HG03432 (cell line): ENCODE measurements around the gene APOLD1.
A peak's percentile ranks its signal among the peaks of the same experiment; 100 is the strongest.
"Not testable (repeated sequence)": the region's sequence is repeated elsewhere in the genome, so short reads cannot be mapped to it uniquely, and the experiment has no call there.

Experiments used
- ATAC-seq: cut with Tn5 transposase; IDR thresholded peaks from one replicate; pipeline ENCODE4 v1.9.1; 2021; ENCODE audit warnings: mild to moderate bottlenecking, moderate library complexity; ENCODE audit not compliant: unreplicated experiment

APOLD1 gene, protein sequence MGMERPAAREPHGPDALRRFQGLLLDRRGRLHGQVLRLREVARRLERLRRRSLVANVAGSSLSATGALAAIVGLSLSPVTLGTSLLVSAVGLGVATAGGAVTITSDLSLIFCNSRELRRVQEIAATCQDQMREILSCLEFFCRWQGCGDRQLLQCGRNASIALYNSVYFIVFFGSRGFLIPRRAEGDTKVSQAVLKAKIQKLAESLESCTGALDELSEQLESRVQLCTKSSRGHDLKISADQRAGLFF

DNA sequence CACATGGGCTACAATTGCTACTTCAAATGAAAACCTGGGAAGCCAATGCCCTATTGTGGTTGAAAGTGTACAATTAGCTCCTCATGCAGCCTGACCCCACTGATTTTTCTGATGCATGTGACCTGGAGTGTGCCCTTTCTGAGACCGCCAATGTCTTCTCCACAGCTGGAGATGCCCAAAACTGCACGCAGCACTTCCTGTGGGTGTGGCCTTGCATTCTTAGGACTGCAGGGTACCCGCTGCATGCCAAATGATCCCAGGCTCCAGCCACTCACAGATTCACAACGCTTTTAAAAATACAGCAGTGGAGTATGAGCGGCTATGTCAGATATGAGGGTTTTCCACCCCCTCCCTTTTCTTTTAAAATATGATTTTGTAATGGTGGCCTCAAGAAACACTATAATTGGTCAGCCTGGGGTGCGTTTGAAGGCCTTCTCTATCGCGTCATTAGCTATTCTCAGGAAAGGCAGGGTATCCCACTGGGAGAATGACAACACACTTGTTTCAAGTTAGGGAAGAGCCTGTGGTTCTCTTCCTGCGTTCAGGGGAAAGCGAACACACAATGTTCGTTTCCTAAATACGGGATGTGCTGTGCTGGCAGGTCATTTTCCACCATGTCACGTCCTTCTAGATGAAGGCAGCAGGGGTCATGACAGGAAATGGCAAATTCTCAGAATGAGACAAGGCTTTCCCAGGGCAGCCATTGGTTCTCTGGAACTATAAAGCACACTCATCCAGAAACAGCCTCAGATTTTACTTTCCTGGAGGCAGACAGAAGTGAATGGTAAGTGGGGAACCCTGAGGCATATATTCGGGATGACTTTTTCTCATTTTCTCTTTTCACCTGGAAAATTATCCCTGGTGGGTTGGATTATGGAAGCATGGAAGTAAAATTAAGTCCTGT is at the start of gene APOLD1:
APOLD1 (plus strand) TSS at position 749 of the 904 bp plus-strand sequence; CDS start at position 782, 33 bp downstream.
- no peak for ATAC-seq

DNA sequence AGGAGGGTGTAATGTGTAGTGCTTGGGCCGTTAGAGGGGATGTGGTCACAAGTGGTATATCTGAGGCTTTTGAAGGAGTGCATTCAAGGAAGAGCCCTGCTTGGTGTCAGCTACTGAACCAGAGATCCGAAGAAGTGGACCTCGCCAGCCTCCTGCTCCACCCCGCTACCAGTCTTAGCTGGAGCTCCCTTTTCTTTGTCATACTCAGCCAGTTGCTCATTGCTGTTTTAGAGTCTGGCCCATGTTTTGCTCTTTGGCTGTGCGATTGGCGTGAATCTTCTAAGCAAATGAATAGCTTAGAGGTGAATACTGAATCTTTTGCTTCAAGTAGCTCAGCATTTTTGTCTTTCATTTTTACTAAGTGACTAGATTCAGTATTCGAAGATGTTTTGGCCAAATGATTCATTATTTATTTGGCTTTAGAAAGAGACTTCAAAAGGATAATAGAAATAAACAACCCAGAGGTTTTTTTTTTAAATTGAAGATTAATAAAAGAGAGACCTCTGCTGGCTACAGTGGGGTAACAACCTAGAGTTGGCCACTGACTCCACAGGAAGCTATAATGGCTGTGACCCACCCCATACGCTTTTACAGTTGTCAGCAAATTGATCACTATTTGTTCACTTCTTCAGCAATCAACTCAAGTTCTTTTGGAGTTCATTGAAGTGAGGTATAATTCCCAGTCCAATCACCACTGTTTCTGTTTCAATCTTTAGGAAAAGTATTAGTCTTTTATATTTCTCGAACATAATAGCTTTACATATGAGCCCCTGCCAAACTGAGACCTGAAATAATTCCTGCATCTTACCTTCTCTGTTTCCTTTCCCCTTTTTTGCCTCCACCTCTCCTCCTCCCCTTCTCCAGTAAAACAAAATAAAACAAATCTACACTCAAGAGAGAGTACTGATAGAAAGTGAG is 48.4 kb upstream of the APOLD1 start:
- peak; percentile 79 for ATAC-seq

DNA sequence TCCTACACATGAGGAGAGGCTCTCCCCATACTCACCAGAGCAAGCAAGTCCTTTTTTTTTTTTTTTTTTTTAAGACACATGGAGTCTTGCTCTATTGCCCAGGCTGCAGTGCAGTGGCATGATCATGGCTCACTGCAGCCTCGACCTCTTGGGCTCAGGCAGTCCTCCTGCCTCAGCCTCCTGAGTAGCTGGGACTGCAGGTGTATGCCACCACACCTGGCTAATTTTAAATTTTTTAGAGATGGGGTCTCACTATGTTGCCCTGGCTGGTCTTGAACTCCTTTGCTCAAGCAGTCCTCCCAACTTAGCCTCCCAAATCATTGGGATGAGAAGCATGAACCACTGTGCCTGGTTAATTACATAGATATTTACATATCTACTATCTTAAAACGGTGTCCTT is 47.3 kb upstream of the APOLD1 start:
- ATAC-seq, result not testable (repeated sequence)

DNA sequence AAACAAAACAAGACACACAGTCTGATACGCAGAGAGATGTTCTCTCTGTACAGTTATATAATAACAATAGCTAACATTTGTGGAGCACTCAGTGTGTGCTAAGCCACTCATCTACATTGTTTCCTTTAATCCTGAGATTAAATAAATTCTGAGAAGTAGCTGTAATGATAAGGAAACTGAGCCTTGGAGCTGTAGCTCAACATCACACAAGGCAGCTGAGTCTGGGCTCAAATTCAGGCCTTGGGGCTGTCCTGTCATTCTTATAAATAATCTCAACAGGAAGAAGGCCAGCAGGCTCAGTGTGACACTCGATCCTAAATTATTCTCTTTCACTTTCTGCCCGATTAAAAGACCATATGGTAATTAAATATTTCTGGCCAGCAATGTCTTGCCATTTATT is 43.8 kb upstream of the APOLD1 start:
- no peak for ATAC-seq

DNA sequence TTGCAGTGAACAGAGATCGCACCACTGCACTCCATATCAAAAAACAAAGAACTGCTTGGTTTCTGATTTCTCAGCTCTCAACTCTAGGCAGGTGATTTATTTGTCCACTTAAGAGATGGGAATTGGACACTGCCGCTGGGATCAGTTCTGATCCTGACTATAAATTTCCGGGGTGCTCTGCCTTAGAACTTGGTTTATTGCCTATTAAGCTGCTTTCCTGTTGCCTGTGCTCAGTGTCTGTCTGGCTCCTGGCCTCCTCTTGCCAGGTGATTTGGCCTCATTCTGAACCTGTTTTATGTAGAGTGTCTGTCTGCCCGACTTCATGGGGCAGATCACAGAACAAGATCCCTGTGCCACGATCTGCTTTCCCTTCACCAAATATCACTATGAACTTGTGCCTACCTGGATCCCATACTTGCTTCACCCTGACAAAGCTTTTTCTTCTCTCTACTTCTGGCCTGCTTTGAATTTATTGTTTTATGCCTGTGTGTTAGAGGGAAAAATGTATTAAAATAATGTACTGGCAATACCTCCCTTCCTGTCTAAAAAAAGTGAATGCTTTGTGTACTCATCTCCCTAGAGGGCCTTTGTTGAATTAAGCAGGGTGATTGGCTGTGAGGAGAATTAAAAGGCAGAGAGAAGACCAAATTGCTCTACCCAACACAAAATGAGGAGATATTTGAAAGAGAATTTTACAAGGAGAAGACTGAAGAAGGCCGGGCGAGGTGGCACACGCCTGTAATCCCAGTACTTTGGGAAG is 40.7 kb upstream of the APOLD1 start:
- ATAC-seq, result no peak

DNA sequence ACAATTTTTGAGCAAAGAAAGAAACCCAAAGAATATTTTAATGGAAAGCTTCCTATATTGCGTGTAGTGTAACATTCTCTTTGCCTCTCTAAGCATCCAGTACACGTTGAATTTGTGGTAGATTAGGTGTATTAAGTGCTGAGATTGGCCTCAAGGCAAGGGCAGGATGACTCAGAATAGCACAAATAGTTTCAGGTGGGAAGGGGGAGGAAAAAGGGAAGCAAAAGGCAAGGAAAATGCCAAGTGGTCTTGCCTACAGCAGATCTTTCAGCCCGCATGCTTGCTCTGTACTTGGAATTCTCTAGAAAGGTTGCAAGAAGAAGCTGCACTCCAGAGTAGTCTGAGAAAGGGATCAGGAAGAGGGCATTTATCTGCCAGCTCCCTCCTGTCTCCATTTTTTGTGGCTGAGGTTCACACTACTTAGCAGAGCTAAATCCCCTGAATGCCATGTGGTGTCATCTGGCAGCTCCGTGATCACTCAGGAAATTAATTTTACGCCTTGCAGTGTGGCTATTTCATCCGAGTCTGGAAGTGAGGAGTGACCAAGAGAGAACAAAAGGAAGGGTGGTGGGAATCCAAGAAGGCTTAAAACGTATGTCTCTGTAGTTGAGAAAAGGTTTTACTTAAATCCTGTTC is 39.8 kb upstream of the APOLD1 start:
- ATAC-seq, result no peak

DNA sequence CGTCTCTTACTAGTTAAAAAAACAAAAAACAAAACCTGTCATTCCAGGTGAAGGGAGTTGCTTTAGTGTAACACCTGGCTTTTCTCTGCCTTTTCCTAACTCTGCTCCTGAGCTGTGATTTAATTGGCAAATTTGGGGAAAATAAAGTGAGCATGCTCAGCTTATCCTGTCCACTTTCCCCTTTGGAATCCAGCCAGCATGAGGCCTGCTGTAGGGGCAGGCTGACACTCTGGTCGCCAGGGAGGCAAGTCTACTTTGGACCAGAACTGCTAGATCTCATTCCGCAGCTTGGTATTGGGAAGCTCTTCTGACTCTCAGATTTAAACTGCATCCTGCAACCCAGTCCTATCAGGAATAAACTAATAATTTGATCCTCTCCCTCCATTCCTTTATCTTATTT is 38.2 kb upstream of the APOLD1 start:
- ATAC-seq, result no peak

DNA sequence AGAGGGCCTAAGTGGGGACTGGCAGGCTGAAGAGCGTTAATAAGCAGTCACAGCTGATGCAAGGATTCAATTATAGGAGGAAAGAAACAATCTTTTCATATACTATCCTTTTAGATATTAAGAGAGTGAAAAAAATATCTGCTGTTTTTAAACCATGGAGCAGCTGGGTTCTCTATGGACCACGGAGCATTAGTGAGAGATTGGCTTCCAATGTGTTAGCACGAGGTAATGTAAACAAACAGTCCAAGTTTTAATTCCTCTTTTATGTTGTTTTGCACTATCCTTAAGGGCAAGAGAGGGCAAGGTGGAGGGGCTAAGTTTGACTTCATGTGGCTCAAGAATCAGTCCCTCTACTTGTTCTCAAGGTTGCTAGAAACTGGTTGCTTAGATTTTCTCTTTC is 37.4 kb upstream of the APOLD1 start:
- no peak for ATAC-seq

DNA sequence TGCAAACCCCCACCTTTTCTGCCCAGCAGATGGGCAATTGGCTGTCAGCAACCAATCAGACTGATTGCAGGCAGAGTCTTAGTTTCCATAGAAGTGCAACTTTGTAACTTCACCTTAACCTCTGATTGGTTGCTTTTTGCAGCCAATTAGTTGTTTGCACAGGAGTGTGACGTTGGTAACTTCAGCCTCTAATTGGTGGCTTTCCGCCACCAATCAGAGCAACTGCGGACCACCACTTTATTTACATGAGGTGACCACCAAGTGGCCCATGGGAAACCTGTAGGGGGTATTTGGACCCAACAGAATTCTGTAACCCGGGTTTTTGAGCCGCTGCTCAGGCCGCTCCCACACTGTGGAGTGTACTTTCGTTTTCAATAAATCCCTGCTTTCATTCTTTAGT is 36.0 kb upstream of the APOLD1 start:
- ATAC-seq, result no peak

DNA sequence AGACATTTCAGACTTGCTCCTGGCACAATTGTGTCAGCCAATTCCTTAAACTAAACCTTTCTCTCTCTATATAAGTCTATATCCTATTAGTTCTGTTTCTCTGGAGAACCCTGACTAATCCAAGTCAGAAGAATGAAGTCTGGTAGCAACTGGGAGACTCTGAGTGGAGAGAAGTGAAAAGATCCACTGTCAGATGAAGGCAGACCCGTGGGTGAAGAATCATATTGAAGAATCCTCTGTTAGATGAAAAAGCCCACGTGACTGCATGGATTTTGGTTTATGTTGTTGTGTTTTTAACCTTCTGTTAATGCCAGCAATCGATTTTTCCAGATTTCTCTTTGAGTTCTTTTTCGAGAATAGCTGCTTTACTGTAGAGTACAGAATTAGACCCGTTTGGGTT is 29.5 kb upstream of the APOLD1 start:
- ATAC-seq, result no peak

DNA sequence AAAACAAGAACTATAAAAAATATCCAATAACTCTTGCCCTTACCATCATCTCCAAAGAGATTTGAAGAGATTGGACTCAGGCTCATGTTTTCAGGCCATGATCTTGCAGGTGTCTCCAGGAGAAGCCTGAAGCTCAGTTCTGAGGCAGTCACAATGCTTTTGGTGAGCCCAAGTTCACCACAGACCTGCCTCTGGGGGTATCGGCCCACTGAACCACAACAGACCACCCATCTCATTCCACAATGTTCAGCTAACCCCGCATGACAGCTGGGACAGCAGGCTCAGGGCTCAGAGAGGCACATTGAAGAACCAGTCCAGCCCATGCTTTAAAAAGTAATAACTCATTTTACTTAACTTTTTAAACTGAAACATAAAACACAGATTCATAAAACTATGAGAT is 28.3 kb upstream of the APOLD1 start:
- ATAC-seq, result no peak

DNA sequence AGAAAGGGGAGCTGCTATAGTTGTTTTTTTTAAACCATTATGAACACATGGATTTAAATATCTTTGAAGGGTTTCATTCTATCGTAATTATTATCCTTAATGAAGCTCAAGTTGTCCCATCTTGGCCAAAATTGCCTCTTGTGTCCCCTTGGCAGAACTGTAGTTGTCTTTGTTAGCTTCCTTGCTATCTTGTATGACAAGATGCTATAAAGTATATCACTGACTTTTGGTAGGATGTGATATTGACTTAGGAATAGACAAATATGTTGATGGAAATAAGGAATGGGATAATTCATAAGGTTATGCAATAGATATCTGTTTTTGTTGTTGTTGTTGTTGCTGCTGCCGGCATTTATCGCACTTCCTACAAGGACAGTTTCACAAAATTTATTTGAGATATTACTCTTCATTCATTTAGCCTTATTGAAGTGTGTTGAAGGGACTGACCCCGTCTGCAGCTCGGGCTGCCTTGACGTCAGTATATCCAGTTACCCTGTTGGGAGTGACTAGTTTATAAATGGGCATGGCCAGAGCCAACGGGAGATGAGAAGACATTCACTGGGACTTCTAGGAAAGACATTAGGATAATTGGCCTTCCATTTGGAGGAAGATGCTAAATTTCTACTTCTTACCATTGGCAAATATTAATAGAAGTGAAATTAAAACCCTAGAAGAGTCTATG is 26.1 kb upstream of the APOLD1 start:
- ATAC-seq, result no peak

DNA sequence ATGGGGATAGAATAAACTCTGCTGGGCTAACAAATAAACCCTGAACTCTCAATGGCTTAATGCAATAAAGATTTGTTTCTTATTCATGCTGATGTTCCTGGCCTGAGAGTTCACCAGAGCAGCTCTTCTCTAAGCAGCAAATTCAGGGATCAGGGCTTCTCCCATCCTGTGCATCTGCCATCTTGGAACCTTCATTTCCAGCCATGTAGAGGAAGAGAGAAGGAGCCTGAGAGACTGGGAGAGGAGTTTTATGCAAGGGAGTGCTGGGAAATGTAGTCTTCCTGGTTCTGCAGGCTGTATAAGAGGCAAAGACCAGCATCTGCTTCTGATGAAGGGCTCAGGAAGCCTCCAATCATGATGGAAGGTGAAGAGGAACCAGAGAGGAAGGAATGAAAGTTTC is 20.6 kb upstream of the APOLD1 start:
- no peak for ATAC-seq

DNA sequence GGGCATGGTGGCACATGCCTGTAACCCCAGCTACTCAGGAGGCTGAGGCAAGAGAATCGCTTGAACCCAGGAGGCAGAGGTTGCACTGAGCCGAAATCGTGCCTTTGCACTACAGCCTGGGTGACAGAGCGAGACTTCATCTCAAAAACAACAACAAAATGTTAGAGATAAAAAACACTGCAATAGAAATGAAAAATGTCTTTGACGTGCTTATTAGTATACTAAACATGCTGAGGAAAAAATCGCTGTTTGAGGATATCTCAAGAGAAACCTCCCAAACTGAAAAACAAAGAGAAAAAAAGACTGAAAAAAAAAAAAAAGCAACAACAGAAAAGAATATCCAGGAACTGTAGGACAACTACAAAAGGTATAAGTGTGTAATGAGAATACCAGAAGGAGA is 15.2 kb upstream of the APOLD1 start:
- ATAC-seq, result no peak

DNA sequence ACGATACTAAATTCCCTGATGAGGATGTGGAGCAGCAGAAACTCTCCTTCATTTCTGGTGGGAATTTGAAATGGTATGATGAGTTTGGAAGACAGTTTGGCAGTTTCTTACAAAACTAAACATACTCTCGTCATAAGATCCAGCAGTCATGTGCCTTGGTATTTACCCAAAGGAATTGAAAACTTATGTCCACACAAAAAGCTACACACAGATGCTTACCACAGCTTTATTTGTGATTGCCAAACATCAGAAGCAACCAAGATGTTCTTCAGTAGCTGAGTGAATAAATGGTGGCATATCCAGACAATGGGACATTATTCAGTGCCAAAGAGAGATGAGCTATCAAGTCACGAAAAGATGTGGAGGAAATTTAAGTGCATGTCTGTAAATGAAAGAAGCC is 10.7 kb upstream of the APOLD1 start:
- ATAC-seq, result no peak

DNA sequence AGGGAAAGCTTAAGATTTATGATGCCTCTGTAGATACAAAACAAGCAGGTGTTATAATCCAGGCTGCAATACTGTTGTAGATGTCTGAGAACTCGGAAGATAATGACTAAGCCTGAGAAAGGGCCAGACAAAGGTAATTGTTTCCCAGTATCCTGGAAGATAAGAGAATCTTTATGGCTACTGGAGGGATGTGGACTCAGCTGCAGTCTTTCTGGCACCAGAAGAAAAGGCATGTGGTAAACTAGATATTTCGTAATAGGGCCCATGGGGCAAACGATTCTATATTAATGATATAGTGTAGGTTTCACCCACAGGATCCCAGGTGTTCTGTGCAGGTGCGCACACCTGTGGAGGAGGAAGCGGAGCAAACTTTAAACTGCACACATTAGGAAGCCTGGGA is 9.2 kb upstream of the APOLD1 start:
- ATAC-seq, result no peak

DNA sequence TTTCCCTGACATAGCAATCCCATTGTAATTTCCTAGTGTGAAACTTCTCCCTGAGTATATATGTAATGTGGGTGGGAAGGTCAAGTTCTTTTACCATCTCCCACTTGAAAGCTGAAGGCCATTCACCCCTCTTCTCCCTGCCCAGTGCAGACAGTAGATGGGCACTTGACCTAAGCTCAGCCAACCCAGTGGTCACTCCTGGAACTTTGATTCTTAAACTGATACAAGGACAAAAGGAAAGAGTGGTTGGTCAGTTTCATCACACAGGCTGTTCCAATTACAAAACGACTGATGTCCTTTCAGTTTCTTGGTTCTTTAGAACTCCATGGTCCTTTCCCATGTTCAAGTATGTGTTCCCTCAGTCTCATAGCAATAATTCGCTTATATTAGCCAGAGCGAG is 8.4 kb upstream of the APOLD1 start:
- no peak for ATAC-seq

DNA sequence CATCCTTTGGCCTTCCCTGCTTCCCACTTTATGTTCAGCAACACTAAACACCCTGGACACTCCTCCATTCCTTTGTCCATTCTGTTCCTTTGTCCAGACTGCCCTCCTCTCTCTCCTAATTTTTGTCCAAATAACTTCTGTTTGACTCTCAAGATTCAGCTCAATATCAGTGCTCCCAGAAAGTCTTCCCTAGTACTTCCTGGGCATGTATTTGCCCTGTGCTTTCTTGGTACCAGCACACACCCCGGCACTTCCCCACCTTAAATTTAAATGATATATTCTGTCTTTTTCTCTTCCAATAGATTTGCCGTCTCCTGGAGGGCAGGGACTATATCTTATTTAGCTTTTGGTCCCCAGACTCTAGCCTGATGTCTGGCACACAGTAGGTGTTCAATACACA is 6.5 kb upstream of the APOLD1 start:
- no peak for ATAC-seq

DNA sequence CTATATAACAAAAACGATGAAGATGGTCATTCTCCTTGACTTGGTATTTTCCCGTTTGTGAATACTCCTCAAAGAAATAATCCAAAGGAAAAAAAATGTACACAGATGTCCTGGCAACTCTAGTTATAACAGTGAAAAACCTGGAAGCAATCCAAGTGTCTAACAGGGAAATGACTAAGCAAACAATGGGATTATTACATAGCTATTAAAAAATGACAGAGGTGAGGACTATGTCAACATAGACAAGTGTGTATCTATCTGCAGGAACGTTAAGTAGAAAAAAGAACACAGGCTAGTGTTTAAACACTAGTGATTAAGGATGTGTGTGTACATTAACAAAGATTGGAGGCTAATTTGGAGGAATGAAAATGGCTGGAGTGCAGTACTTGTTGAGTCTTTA is 5.9 kb upstream of the APOLD1 start:
- ATAC-seq, result no peak

DNA sequence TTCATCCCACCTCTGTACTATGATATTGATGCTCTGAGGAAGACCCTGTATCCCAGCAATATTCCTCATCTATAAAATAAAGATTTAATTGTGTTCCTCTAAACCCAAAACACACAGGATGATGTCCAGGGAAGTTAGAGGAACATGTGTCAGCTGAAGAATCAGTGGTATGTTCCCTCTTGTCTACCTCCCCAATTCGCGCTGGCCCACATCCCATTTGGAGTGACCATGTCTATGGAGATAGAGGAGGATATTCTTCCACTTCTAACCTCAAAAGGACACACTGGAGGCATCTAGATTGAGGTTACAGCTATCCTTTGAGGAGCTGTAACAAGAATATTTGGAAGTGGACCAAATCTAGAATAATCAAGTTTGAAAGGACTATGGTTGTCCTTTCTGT is 1.3 kb upstream of the APOLD1 start:
- no peak for ATAC-seq
